GM18951 (cell line): ENCODE results near the gene CCNE1.

Experiments
- POLR2A ChIP-seq: IDR thresholded peaks from 4 replicates; pipeline ENCODE4 v1.6.1; 2011; ENCODE audit warnings: mild to moderate bottlenecking; ENCODE audit not compliant: insufficient read length, insufficient read depth; ENCODE audit errors: extremely low read depth
- in situ Hi-C: fragments of 300-500 bp; cut with MboI; formaldehyde crosslinking; loops from one replicate; pipeline ENCODE4 v1.12.0; 2022; ENCODE audit warnings: low sequenced_read_pairs, mixed read lengths, inconsistent platforms; ENCODE audit not compliant: unreplicated experiment

The CCNE1 gene

GRCh38 chr19:29872224-29872731 is 60.5 kb downstream of the CCNE1 start:
- in situ Hi-C loops = loop anchor here (10.0 to 25.0 kb wide), 2 partner anchors 107 to 790 kb away; no protein-coding TSS in a partner anchor
- no peak for TF ChIP-seq POLR2A

- in situ Hi-C loops = loop anchor here (10.0 to 25.0 kb wide), 2 partner anchors 108 to 789 kb away; no protein-coding TSS in a partner anchor
- TF ChIP-seq POLR2A = no peak
Measured at GRCh38 chr19:29873024-29873800, 61.4 kb downstream of the CCNE1 start.
